Measurements from ENCODE around the gene PIK3R1. TPM values are rescaled to one million over a fixed set of nuclear protein-coding genes. Genes with fewer than 3 reads are reported as not detected.

The PIK3R1 gene
- total RNA-seq, 1 donor from 2014 or later = 24.2 TPM

DNA sequence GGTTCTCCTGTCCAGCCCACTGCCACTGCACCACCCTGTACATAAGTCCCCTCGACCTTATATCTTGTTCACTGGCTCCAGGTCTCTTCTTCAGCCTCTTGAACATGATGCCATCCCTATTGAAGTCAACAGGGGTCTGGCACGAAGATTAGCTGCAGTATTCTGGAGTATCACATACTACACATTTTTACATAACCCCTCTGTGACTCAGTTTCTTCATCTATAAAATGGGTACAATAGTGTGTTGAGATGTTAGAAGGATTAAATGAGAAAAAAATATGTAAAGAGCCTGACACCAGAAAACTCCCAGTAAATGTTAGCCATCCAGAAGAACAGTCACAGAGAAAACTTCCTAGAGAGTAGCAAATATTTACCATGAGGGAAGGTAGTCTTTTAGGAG, 98.9 kb downstream of the PIK3R1 start:
- H3F3A ChIP-seq (ENCODE audit: low read depth) = no peaks in the 10 kb centered on the region
- no peak overlapping the region for H2AFZ ChIP-seq (replicated peaks)
- H3K4me2 ChIP-seq = no peak overlapping the region
- DNase-seq (ENCODE audit: low spot score) = no peak
- no peaks in the 10 kb centered on the region for H3K79me2 ChIP-seq (ENCODE audit: low read depth)
- no peak overlapping the region for H3K27ac ChIP-seq
- H3K4me3 Mint-ChIP-seq = no peak overlapping the region
- TF ChIP-seq, protein P1, sequence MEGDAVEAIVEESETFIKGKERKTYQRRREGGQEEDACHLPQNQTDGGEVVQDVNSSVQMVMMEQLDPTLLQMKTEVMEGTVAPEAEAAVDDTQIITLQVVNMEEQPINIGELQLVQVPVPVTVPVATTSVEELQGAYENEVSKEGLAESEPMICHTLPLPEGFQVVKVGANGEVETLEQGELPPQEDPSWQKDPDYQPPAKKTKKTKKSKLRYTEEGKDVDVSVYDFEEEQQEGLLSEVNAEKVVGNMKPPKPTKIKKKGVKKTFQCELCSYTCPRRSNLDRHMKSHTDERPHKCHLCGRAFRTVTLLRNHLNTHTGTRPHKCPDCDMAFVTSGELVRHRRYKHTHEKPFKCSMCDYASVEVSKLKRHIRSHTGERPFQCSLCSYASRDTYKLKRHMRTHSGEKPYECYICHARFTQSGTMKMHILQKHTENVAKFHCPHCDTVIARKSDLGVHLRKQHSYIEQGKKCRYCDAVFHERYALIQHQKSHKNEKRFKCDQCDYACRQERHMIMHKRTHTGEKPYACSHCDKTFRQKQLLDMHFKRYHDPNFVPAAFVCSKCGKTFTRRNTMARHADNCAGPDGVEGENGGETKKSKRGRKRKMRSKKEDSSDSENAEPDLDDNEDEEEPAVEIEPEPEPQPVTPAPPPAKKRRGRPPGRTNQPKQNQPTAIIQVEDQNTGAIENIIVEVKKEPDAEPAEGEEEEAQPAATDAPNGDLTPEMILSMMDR (IDR thresholded peaks at IDR 0.05) = no peak
- TF ChIP-seq EZH2 (IDR thresholded peaks at IDR 0.05) (no peak), EZH2phosphoT487 (IDR thresholded peaks at IDR 0.05) (no peak)
- H4K20me1 ChIP-seq (ENCODE audit: low read depth) = no peaks in the 10 kb centered on the region
- H3K27me3 Mint-ChIP-seq (ENCODE audit: insufficient read depth, low read depth) = peaks cover 6% of the 10 kb centered on the region
- peaks cover 4% of the 10 kb centered on the region for H3K9me3 ChIP-seq (ENCODE audit: low read depth)
- no peaks in the 10 kb centered on the region for H3K36me3 ChIP-seq
- no peaks in the 10 kb centered on the region for H3K27me3 ChIP-seq
- no peak overlapping the region for H3K9ac ChIP-seq
- no peaks in the 10 kb centered on the region for H3K4me1 ChIP-seq
- peaks cover 10% of the 10 kb centered on the region for H3K9me3 Mint-ChIP-seq
- H3K27ac Mint-ChIP-seq = no peak overlapping the region
- no peaks in the 10 kb centered on the region for H3K36me3 Mint-ChIP-seq
- H3K4me1 Mint-ChIP-seq = peaks cover 7% of the 10 kb centered on the region
- no peak overlapping the region for H3K4me3 ChIP-seq

DNA sequence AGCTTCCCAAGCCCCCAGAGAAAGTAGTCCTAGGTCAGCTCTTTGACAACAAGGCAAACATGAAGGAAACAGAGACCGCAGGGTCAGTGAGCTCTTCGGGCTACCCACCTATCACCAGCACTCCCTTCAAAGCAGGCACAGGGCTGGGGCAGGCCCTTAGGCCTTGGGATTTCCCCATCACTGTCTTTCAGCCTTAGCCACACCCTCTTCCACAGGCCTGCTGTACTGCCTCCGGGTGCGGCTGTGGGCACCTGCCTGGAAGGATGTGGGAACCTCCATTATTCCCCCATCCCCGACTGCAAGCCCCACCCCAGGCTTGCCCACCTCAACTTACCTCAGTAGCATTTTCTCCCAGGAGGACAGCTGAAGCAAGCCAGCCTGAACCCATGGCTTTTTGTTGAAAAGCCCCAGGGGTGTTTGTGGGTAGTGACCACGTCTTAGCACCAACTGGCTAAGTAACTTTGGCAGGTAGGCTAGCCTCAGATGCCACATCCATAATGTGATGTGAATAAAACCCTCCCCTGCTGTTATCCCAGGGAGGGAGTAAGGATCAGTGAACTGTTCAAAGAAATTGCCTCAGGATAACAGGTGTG, 100.2 kb downstream of the PIK3R1 start:
- H3F3A ChIP-seq (ENCODE audit: low read depth) = no peaks in the 10 kb centered on the region
- no peak overlapping the region for H3K4me3 ChIP-seq
- peaks cover 4% of the 10 kb centered on the region for H3K9me3 ChIP-seq (ENCODE audit: low read depth)
- H3K4me1 Mint-ChIP-seq = peaks cover 13% of the 10 kb centered on the region
- no peak overlapping the region for H3K27ac ChIP-seq
- peak overlapping the region; percentile 42 for H2AFZ ChIP-seq (replicated peaks)
- H3K4me2 ChIP-seq = no peak overlapping the region
- no peaks in the 10 kb centered on the region for H3K36me3 ChIP-seq
- no peaks in the 10 kb centered on the region for H3K79me2 ChIP-seq (ENCODE audit: low read depth)
- no peaks in the 10 kb centered on the region for H4K20me1 ChIP-seq (ENCODE audit: low read depth)
- TF ChIP-seq, protein P1 (IDR thresholded peaks at IDR 0.05) = no peak
- no peak for TF ChIP-seq EZH2phosphoT487 (IDR thresholded peaks at IDR 0.05)
- no peak for TF ChIP-seq EZH2 (IDR thresholded peaks at IDR 0.05)
- peaks cover 6% of the 10 kb centered on the region for H3K27me3 Mint-ChIP-seq (ENCODE audit: insufficient read depth, low read depth)
- H3K4me1 ChIP-seq = no peaks in the 10 kb centered on the region
- DNase-seq (ENCODE audit: low spot score) = no peak
- no peak overlapping the region for H3K9ac ChIP-seq
- no peaks in the 10 kb centered on the region for H3K36me3 Mint-ChIP-seq
- H3K4me3 Mint-ChIP-seq = no peak overlapping the region
- H3K9me3 Mint-ChIP-seq = peaks cover 10% of the 10 kb centered on the region
- no peaks in the 10 kb centered on the region for H3K27me3 ChIP-seq
- H3K27ac Mint-ChIP-seq = no peak overlapping the region

DNA sequence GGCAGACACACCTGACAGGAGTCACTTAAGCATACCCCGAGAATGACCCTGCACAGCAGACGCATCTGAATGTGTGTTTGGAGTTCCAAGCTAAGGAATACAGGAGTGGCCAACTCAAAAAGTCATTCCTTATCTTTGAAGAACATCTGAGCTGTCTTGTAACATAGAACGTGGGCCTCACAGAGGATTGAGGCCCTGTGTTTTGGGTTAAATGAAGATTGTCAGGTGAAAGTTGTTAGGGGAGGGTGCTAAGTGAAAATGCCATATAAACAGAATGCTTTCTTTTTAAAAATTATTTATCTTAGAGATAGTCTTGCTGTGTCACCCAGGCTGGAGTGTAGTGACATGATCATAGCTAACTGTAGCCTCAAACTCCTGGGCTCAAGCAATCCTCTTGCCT, 100.9 kb downstream of the PIK3R1 start:
- Histone ChIP-seq H3K79me2 (ENCODE audit: low read depth) (no peaks in the 10 kb centered on the region), H3K9me3 (ENCODE audit: low read depth) (peaks cover 4% of the 10 kb centered on the region), H3F3A (ENCODE audit: low read depth) (no peaks in the 10 kb centered on the region), H2AFZ (replicated peaks) (no peak overlapping the region), H3K36me3 (no peaks in the 10 kb centered on the region), H3K4me2 (no peak overlapping the region), H3K9ac (no peak overlapping the region), H3K4me3 (no peak overlapping the region), H3K27ac (no peak overlapping the region), H4K20me1 (ENCODE audit: low read depth) (no peaks in the 10 kb centered on the region), H3K27me3 (no peaks in the 10 kb centered on the region), H3K4me1 (no peaks in the 10 kb centered on the region)
- H3K36me3 Mint-ChIP-seq = no peaks in the 10 kb centered on the region
- H3K9me3 Mint-ChIP-seq = peaks cover 10% of the 10 kb centered on the region
- no peak overlapping the region for H3K27ac Mint-ChIP-seq
- no peak overlapping the region for H3K4me3 Mint-ChIP-seq
- peaks cover 13% of the 10 kb centered on the region for H3K4me1 Mint-ChIP-seq
- no peak for DNase-seq (ENCODE audit: low spot score)
- TF ChIP-seq, protein P1 (IDR thresholded peaks at IDR 0.05) = no peak
- no peak for TF ChIP-seq EZH2phosphoT487 (IDR thresholded peaks at IDR 0.05)
- TF ChIP-seq EZH2 (IDR thresholded peaks at IDR 0.05) = no peak
- H3K27me3 Mint-ChIP-seq (ENCODE audit: insufficient read depth, low read depth) = peaks cover 6% of the 10 kb centered on the region

Measured in neural progenitor cell (in vitro differentiated cells).